Thyroid gland (tissue), 4 donors: ENCODE results near the gene PLN. TPM values are rescaled to one million over a fixed set of nuclear protein-coding genes. Genes with fewer than 3 reads are reported as not detected.

Source experiments
- DNase-seq, 2 donors: peaks; one replicate each; pipeline ENCODE4 v3.0.0-alpha.2; 2019
- H3K27ac ChIP-seq, 3 donors: fragments of 200-600 bp; sonication (generic); 1 replicate in 2 of 3; 2 replicates in 1 of 3; pipeline ENCODE4 v1.5.1; 2016 to 2019; ENCODE audit warnings: mild to moderate bottlenecking in 1 of 3, moderate library complexity in 1 of 3
- H3K27me3 ChIP-seq: fragments of 200-600 bp; sonication (generic); one replicate; pipeline ENCODE4 v1.5.1; 2019
- H3K36me3 ChIP-seq, 2 donors: fragments of 200-600 bp; sonication (generic); one replicate each; pipeline ENCODE4 v1.5.1; 2016 to 2019
- H3K4me1 ChIP-seq, 2 donors: fragments of 200-600 bp; sonication (generic); one replicate each; pipeline ENCODE4 v1.5.1; 2017 to 2019
- H3K4me3 ChIP-seq, 3 donors: fragments of 200-600 bp; sonication (generic); replicated peaks in 1 of 3; 1 replicate in 2 of 3; 2 replicates in 1 of 3; pipeline ENCODE4 v1.5.1; 2016; ENCODE audit warnings: mild to moderate bottlenecking in 1 of 3
- H3K9me3 ChIP-seq: fragments of 200-600 bp; sonication (generic); one replicate; pipeline ENCODE4 v1.5.1; 2017
- POLR2A ChIP-seq, 2 donors: fragments of 450-650 bp; IDR thresholded peaks; one replicate each; pipeline ENCODE4 v1.6.1; 2017; ENCODE audit warnings: antibody characterized with exemption in 2 of 2, mild to moderate bottlenecking in 2 of 2, moderate library complexity in 1 of 2
- WGBS, 2 donors: methylation state at CpG; one replicate each; pipeline ENCODE4 v1.1.5; 2017; 5-methylcytosine and 5-hydroxymethylcytosine counted together
- intact Hi-C: fragments of 100-400 bp; cut with DNase I; formaldehyde crosslinking; loops from one replicate; pipeline ENCODE4 v1.15.1; 2023
- total RNA-seq, 4 donors: library from RNA; depleted of rRNA; stranded (reverse); fragments of >200 nt; gene quantifications; one replicate each; pipeline ENCODE4 v1.2.3, GENCODE V29; 2016
- TF ChIP-seq, protein P1 (sequence below), 6 experiments: fragments of 200-600 bp in 3 of 6; fragments of 450-650 bp in 3 of 6; sonication (generic) in 3 of 6; IDR thresholded peaks; one replicate each; pipeline ENCODE4 v1.5.1; 2016 to 2019; ENCODE audit warnings: antibody characterized with exemption in 6 of 6, mild to moderate bottlenecking in 2 of 6, inconsistent platforms in 1 of 6, moderate library complexity in 1 of 6

The PLN gene
- total RNA-seq, 4 donors from 2014 or later, result 5.7 to 21.8 (median 10.5) TPM

GRCh38 chr6:118603372-118603771 is 55.3 kb downstream of the PLN start:
- H3K27me3 ChIP-seq, result no peaks in the 10 kb centered on the region
- no peak overlapping the region for H3K27ac ChIP-seq
- TF ChIP-seq POLR2A (IDR thresholded peaks at IDR 0.05), result no peak
- TF ChIP-seq, protein P1, sequence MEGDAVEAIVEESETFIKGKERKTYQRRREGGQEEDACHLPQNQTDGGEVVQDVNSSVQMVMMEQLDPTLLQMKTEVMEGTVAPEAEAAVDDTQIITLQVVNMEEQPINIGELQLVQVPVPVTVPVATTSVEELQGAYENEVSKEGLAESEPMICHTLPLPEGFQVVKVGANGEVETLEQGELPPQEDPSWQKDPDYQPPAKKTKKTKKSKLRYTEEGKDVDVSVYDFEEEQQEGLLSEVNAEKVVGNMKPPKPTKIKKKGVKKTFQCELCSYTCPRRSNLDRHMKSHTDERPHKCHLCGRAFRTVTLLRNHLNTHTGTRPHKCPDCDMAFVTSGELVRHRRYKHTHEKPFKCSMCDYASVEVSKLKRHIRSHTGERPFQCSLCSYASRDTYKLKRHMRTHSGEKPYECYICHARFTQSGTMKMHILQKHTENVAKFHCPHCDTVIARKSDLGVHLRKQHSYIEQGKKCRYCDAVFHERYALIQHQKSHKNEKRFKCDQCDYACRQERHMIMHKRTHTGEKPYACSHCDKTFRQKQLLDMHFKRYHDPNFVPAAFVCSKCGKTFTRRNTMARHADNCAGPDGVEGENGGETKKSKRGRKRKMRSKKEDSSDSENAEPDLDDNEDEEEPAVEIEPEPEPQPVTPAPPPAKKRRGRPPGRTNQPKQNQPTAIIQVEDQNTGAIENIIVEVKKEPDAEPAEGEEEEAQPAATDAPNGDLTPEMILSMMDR (IDR thresholded peaks at IDR 0.05), result no peak
- no peaks in the 10 kb centered on the region for H3K4me1 ChIP-seq
- H3K9me3 ChIP-seq, result no peaks in the 10 kb centered on the region
- DNase-seq, result no peak
- H3K36me3 ChIP-seq, result no peaks in the 10 kb centered on the region
- no peak overlapping the region for H3K4me3 ChIP-seq
- intact Hi-C loops, result no loop called here
- WGBS, 2 donors, result 93 to 98% methylated on average over 2 of the region's 2 CpGs

DNA sequence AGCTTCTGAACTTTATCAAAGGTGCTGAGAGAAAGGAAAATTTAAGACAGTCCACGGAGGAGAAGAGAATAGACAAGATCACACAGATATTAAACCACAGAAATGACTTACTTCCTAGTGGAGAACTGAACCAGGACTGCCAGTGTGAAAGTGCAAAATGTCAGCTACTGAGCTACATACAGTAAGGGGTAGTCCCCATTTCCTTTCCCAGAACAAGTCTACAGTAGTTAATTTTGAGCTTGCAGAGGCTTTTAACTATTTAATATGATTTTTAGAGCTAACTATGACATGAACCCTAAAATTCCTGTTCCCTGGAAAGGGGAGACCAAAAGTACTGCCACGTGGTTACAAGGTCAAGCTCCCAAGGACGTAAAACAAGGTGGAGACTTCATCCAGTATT is 58.2 kb downstream of the PLN start:
- no peaks in the 10 kb centered on the region for H3K36me3 ChIP-seq
- WGBS, 2 donors, result 55 to 61% methylated on average over 3 of the region's 3 CpGs
- no peak overlapping the region for H3K4me3 ChIP-seq
- TF ChIP-seq, protein P1 (IDR thresholded peaks at IDR 0.05), result no peak
- no peak for TF ChIP-seq POLR2A (IDR thresholded peaks at IDR 0.05)
- no peak overlapping the region for H3K27ac ChIP-seq
- intact Hi-C loops, result no loop called here
- no peaks in the 10 kb centered on the region for H3K27me3 ChIP-seq
- DNase-seq, result no peak
- H3K4me1 ChIP-seq, result no peaks in the 10 kb centered on the region
- no peaks in the 10 kb centered on the region for H3K9me3 ChIP-seq

- no peak overlapping the region for H3K27ac ChIP-seq
- H3K9me3 ChIP-seq, result no peaks in the 10 kb centered on the region
- H3K4me3 ChIP-seq, result no peak overlapping the region
- DNase-seq, result no peak
- 78 to 79% methylated on average over 5 of the region's 5 CpGs for WGBS, 2 donors
- H3K4me1 ChIP-seq, result no peaks in the 10 kb centered on the region
- intact Hi-C loops, result no loop called here
- no peaks in the 10 kb centered on the region for H3K36me3 ChIP-seq
- TF ChIP-seq, protein P1 (IDR thresholded peaks at IDR 0.05), result no peak
- no peak for TF ChIP-seq POLR2A (IDR thresholded peaks at IDR 0.05)
- H3K27me3 ChIP-seq, result no peaks in the 10 kb centered on the region
Measured at GRCh38 chr6:118606858-118607257, 58.8 kb downstream of the PLN start.

Other genes with a start within 250 kb of the PLN start
- 10 to 100 TPM; 10.5 to 42.9 (median 17.1) TPM for gene CEP85L, start 103.3 kb downstream of the PLN start, total RNA-seq